ENCODE measurements around the gene TRIP10.
"Not testable (repeated sequence)": the region's sequence is repeated elsewhere in the genome, so short reads cannot be mapped to it uniquely, and the experiment has no call there.

Gene TRIP10

GRCh38 chr19:6797646-6798045, 58.2 kb downstream of the TRIP10 start:
- DNase-seq (ENCODE audit: low read depth), result no peak

DNA sequence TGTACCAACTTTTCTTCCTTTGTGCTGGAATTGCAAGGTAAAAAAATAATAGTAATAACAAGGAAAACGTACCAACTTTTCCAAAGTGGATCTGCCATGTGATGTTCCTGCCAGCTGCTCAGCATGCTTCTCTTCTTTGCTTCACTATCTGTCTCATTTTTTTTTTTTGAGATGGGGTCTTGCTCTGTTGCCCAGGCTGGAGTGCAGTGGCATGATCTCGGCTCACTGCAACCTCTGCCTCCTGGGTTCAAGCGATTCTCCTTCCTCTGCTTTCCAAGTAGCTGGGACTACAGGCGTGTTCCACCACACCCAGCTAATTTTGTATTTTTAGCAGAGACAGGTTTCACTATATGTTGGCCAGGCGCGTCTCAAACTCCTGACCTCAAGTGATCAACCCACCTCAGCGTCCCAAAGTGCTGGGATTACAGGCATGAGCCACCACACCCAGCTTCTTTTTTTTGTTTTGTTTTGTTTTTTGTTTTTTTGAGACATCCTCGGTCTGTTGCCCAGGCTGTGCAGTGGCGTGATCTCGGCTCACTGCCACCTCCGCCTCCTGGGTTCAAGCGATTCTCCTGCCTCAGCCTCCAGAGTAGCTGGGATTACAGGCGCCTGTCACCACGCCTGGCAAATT, 60.8 kb downstream of the TRIP10 start:
- not testable (repeated sequence) for DNase-seq (ENCODE audit: low read depth)

GRCh38 chr19:6800991-6801484, 61.6 kb downstream of the TRIP10 start:
- no peak for DNase-seq (ENCODE audit: low read depth)

All from stimulated activated CD8-positive, alpha-beta memory T cell treated with anti-CD3 and anti-CD28 coated beads, Interleukin-15, amount 100 ng/mL, for 1 hour (primary cell).